ENCODE results near the gene SELENOP. TPM values are rescaled to one million over a fixed set of nuclear protein-coding genes. Genes with fewer than 3 reads are reported as not detected.

SELENOP gene
- total and polyA plus RNA-seq, 2 of the 8 experiments (the other 6 are each of a cell fraction or from before 2014, with no cell fraction given) = 5.5 to 19.4 TPM

DNA sequence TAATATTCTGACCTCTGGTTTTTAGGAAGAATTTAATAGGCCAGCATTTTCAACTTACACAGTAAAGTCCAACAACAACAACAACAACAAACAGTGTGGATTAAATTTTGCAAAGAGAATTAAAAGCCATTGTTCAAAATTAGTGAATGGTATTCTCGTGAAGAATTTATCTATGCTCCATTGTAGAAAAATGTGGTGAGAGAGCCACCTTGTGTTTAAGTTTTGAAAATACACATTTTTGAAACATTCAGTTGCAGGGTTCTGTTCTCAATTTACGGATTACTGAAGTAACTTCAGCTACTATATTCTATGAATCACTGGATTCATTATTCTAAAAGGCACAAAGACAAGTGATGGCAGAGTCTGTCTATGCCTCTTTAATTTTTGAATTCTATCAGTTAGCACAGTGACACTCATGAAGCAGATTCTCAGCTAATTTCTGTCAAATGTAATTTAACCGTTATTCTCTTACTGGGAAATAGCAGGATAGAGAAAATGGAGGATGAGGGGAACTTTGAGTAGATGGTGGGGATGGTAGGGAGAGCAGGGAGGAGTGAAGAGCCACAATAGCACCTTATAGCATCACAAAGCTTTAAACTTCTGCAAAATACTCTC, 44.1 kb downstream of the SELENOP start:
- Histone ChIP-seq H4K5ac (ENCODE audit: insufficient read length, low read depth, low read length) (no peak overlapping the region), H3K27ac (ENCODE audit: low read depth, low read length) (no peak overlapping the region), H3K23ac (ENCODE audit: insufficient read length) (no peak overlapping the region), H3K4me1 (replicated peaks in 1 of 4; ENCODE audit: control insufficient read depth in 3 of 4, insufficient read depth in 4 of 4, low read length in 3 of 4) (no peaks in the 10 kb centered on the region), H3K4me3 (ENCODE audit: extremely low read depth in 1 of 4, insufficient read depth in 2 of 4, low read depth in 3 of 4, low read length in 4 of 4) (no peak overlapping the region), H3K36me3 (ENCODE audit: control insufficient read depth in 2 of 4, insufficient read depth in 4 of 4, low read length in 3 of 4) (peaks cover 0 to 4% (median 0%) of the 10 kb centered on the region in 4 experiments; a peak in 1 of 8 replicates), H2BK5ac (ENCODE audit: low read depth, low read length) (no peak overlapping the region), H3K18ac (ENCODE audit: extremely low read depth, low read length) (no peak overlapping the region), H3K9me3 (ENCODE audit: insufficient read depth in 2 of 2, low read depth in 1 of 2, low read length in 1 of 2) (no peaks in the 10 kb centered on the region), H2BK12ac (ENCODE audit: low read depth, low read length) (no peak overlapping the region), H2AK5ac (ENCODE audit: low read depth, low read length) (no peak overlapping the region), H4K20me1 (replicated peaks in 1 of 2; ENCODE audit: control insufficient read depth in 1 of 2, insufficient read depth in 2 of 2, low read length in 2 of 2) (no peaks in the 10 kb centered on the region), H3K79me1 (ENCODE audit: low read depth, low read length) (no peaks in the 10 kb centered on the region), H3K79me2 (ENCODE audit: control insufficient read depth in 1 of 2, insufficient read depth in 2 of 2, low read length in 2 of 2) (no peaks in the 10 kb centered on the region), H3K56ac (replicated peaks; ENCODE audit: insufficient read length, low read depth, low read length) (no peak overlapping the region), H3K4ac (replicated peaks; ENCODE audit: insufficient read length, low read depth, low read length) (no peak overlapping the region), H2BK15ac (ENCODE audit: low read length) (no peak overlapping the region), H3K9ac (replicated peaks in 1 of 4; ENCODE audit: extremely low read depth in 1 of 4, low read depth in 3 of 4, low read length in 3 of 4) (no peak overlapping the region), H4K8ac (ENCODE audit: extremely low read depth, insufficient read depth, low read length) (no peak overlapping the region), H2BK20ac (ENCODE audit: low read length) (no peak overlapping the region), H3K23me2 (ENCODE audit: low read depth, low read length) (no peaks in the 10 kb centered on the region), H3K27me3 (replicated peaks in 1 of 4; ENCODE audit: control insufficient read depth in 3 of 4, extremely low read depth in 1 of 4, insufficient read depth in 3 of 4, low read length in 3 of 4) (no peaks in the 10 kb centered on the region), H4K91ac (replicated peaks; ENCODE audit: insufficient read length, low read length) (no peak overlapping the region), H3K14ac (ENCODE audit: insufficient read length) (no peak overlapping the region), H3K4me2 (ENCODE audit: insufficient read depth in 1 of 2, low read depth in 2 of 2, low read length in 2 of 2) (no peak overlapping the region), H2AFZ (ENCODE audit: low read length) (no peak overlapping the region), H2BK120ac (replicated peaks; ENCODE audit: low read depth, low read length) (no peak overlapping the region)
- no peak for DNase-seq (ENCODE audit: low read depth in 1 of 2, low spot score in 2 of 2)
- FAIRE-seq = no peak
- ChIA-PET CTCF (ENCODE audit: partially characterized antibody) (interaction anchor here (0.7 to 1.8 kb wide), 35 partner anchors 9 to 914 kb away, joined by 3 to 13 read pairs (median 3); partner anchors contain the start of genes CCDC152 and GHR), POLR2A (ENCODE audit: partially characterized antibody) (no interaction called here)
- TF ChIP-seq RAD21 (IDR thresholded peaks at IDR 0.05 in 1 of 2, conservative IDR thresholded peaks at IDR 0.05 in 1 of 2; ENCODE audit: low read depth in 2 of 2, low read length in 2 of 2) (peak; percentile 68 to 72), TCF12 (IDR thresholded peaks at IDR 0.05; ENCODE audit: low read depth, low read length) (no peak), TAF7 (optimal IDR thresholded peaks at IDR 0.05; ENCODE audit: borderline replicate concordance, low read depth, low read length) (no peak), RXRA (IDR thresholded peaks at IDR 0.05; ENCODE audit: insufficient read depth, low read depth, low read length) (no peak)
- TF ChIP-seq, protein P1, sequence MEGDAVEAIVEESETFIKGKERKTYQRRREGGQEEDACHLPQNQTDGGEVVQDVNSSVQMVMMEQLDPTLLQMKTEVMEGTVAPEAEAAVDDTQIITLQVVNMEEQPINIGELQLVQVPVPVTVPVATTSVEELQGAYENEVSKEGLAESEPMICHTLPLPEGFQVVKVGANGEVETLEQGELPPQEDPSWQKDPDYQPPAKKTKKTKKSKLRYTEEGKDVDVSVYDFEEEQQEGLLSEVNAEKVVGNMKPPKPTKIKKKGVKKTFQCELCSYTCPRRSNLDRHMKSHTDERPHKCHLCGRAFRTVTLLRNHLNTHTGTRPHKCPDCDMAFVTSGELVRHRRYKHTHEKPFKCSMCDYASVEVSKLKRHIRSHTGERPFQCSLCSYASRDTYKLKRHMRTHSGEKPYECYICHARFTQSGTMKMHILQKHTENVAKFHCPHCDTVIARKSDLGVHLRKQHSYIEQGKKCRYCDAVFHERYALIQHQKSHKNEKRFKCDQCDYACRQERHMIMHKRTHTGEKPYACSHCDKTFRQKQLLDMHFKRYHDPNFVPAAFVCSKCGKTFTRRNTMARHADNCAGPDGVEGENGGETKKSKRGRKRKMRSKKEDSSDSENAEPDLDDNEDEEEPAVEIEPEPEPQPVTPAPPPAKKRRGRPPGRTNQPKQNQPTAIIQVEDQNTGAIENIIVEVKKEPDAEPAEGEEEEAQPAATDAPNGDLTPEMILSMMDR (IDR thresholded peaks at IDR 0.05; ENCODE audit: control extremely low read depth in 1 of 3, insufficient read depth in 1 of 3, low read depth in 1 of 3, low read length in 3 of 3) = peak in 2 of 3 experiments; percentile 18 to 36; a peak in 2 of 4 replicates
- WGBS, 2 experiments (ENCODE audit: extremely low coverage in 1 of 2, insufficient coverage in 1 of 2, insufficient read length in 1 of 2, insufficient replicate concordance in 2 of 2, low coverage in 1 of 2, low lambda C conversion rate in 2 of 2, missing lambda C conversion rate in 1 of 2) = 76% methylated on average over 3 of the region's 3 CpGs; no CpG with 5 or more reads in 1 of the 2 experiments
